Panc1 (cell line): ENCODE results near the gene CERS5.

Experiments
- CTCF ChIP-seq: fragments of 450-650 bp; IDR thresholded peaks from 2 replicates; pipeline ENCODE4 v1.5.1; 2017; ENCODE audit warnings: mild to moderate bottlenecking
- POLR2AphosphoS5 ChIP-seq: IDR thresholded peaks from 2 replicates; pipeline ENCODE4 v1.6.1; 2012; ENCODE audit warnings: mild to moderate bottlenecking, low read depth, low read length, moderate library complexity
- REST ChIP-seq, 2 experiments: IDR thresholded peaks; 2 replicates each; pipeline ENCODE4 v1.6.1; 2011 to 2012; ENCODE audit warnings: low read depth in 2 of 2, control low read depth in 1 of 2, low read length in 1 of 2, mild to moderate bottlenecking in 1 of 2, moderate library complexity in 1 of 2; ENCODE audit not compliant: insufficient read depth in 1 of 2
- TCF7L2 ChIP-seq: IDR thresholded peaks from 2 replicates; pipeline ENCODE4 v1.6.1; 2011; ENCODE audit warnings: mild to moderate bottlenecking, low read depth, low read length, inconsistent platforms

DNA sequence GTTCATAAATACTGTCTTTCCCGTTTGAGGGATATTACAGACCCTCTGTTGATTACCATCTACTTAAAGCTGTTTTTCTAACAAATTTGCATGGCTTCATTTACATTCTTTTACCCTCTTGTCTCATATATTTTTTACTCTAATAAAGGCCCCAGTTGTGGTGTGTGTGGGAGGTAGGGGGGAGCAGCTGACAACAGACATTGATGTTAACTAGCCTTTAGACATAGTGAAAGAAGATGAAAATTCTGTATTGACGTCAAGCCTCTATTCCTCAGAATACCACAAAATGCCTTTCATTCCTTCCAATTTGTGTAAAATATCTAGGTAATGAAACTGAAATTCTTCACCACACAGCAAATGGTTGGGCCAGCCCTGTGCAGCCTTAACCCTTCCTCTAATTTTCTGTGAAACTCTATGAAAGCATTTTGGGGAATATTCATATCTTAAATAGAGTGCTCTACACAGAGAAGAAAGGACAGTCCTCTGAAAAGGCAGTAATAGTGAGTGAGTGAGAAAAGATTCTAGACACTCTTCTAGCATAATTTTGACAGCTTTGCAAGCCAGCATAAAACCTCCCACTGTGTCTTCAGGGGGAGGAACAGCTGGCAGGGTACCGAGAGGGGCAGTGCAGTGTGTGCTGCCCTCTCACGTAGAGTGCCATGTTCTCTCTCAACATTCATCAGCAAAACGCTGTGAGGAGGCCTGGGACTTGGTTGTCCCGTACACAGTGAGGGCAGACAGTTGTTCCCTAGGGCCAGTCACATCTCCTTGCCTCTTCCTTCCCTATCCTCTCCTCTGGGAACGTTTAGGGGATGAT, 20.1 kb upstream of the CERS5 start:
- TF ChIP-seq CTCF = no peak
- TF ChIP-seq POLR2AphosphoS5 = no peak
- no peak for TF ChIP-seq REST (IDR thresholded peaks at IDR 0.05; ENCODE audit: insufficient read depth in 1 of 2, low read depth in 2 of 2, low read length in 1 of 2)
- TF ChIP-seq TCF7L2 = no peak
